Muscle layer of duodenum (tissue), 2 donors: ENCODE results near the gene CCL3.

ENCODE experiments used
- H3K27ac ChIP-seq: one replicate; pipeline ENCODE4 v1.7.0; 2013; ENCODE audit warnings: mild to moderate bottlenecking, low read length
- H3K27me3 ChIP-seq: one replicate; pipeline ENCODE4 v1.7.0; 2013; ENCODE audit warnings: low read depth, mild to moderate bottlenecking, control low read depth, low read length
- H3K36me3 ChIP-seq, 2 donors: one replicate each; pipeline ENCODE4 v1.7.0; 2013; ENCODE audit warnings: low read length in 2 of 2, control low read depth in 1 of 2, mild to moderate bottlenecking in 1 of 2; ENCODE audit not compliant: insufficient read depth in 2 of 2, control insufficient read depth in 1 of 2
- H3K4me1 ChIP-seq, 2 donors: one replicate each; pipeline ENCODE4 v1.7.0; 2013; ENCODE audit warnings: low read length in 2 of 2, mild to moderate bottlenecking in 2 of 2, control low read depth in 1 of 2, moderate library complexity in 1 of 2; ENCODE audit not compliant: insufficient read depth in 2 of 2, control insufficient read depth in 1 of 2
- H3K4me3 ChIP-seq, 2 donors: one replicate each; pipeline ENCODE4 v1.7.0; 2013; ENCODE audit warnings: low read length in 2 of 2, low read depth in 1 of 2, mild to moderate bottlenecking in 1 of 2
- H3K9me3 ChIP-seq, 2 donors: one replicate each; pipeline ENCODE4 v1.7.0; 2013; ENCODE audit warnings: low read length in 2 of 2, control low read depth in 1 of 2, mild to moderate bottlenecking in 1 of 2; ENCODE audit not compliant: control insufficient read depth in 1 of 2
- donor health status: healthy.

CCL3 gene

GRCh38 chr17:36089888-36090836 lies at the start of gene CCL3:
TSS of gene CCL3 (minus strand) at chr17:36090143. CDS start at chr17:36090058, 85 bp downstream.
- peaks cover 0 to 3% of the 10 kb centered on the region in 2 donors for H3K4me1 ChIP-seq
- no peaks in the 10 kb centered on the region for H3K27me3 ChIP-seq
- no peaks in the 10 kb centered on the region for H3K9me3 ChIP-seq
- H3K36me3 ChIP-seq, result no peaks in the 10 kb centered on the region
- no peak within 1 kb of the TSS for H3K4me3 ChIP-seq
- no peak within 1 kb of the TSS for H3K27ac ChIP-seq

GRCh38 chr17:36136439-36136838 lies 46.5 kb upstream of the CCL3 start:
- H3K36me3 ChIP-seq, result no peaks in the 10 kb centered on the region
- no peaks in the 10 kb centered on the region for H3K9me3 ChIP-seq
- H3K4me1 ChIP-seq, result no peaks in the 10 kb centered on the region
- no peak overlapping the region for H3K27ac ChIP-seq
- H3K4me3 ChIP-seq, result no peak overlapping the region
- no peaks in the 10 kb centered on the region for H3K27me3 ChIP-seq

GRCh38 chr17:36136036-36136435 lies 46.1 kb upstream of the CCL3 start:
- no peaks in the 10 kb centered on the region for H3K4me1 ChIP-seq
- H3K36me3 ChIP-seq, result no peaks in the 10 kb centered on the region
- H3K9me3 ChIP-seq, result no peaks in the 10 kb centered on the region
- no peak overlapping the region for H3K4me3 ChIP-seq
- no peak overlapping the region for H3K27ac ChIP-seq
- H3K27me3 ChIP-seq, result no peaks in the 10 kb centered on the region

DNA sequence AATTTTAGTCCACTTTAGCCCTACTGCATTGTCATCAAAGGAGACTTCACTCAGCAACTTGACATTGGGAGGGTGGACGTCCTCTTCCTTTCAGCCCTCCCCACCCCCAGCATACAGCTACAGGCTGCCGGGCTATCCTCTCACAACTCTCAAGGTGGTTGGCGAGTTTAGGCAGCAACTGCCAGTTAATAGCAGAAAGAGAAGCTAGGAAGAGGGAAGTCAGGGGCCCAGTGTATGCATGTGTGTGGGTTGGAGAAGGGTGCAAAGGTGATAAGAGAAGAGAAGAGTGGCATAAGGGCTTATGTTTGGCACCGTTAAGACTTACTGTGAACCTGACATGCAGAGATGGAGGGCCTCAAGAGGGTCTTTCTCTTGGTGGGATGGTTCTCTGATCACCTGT lies 45.5 kb upstream of the CCL3 start:
- Histone ChIP-seq H3K9me3 (no peaks in the 10 kb centered on the region), H3K27ac (no peak overlapping the region), H3K36me3 (no peaks in the 10 kb centered on the region), H3K4me1 (no peaks in the 10 kb centered on the region), H3K27me3 (no peaks in the 10 kb centered on the region), H3K4me3 (no peak overlapping the region)

- no peaks in the 10 kb centered on the region for H3K4me1 ChIP-seq
- no peaks in the 10 kb centered on the region for H3K9me3 ChIP-seq
- no peak overlapping the region for H3K27ac ChIP-seq
- no peak overlapping the region for H3K4me3 ChIP-seq
- H3K36me3 ChIP-seq, result no peaks in the 10 kb centered on the region
- no peaks in the 10 kb centered on the region for H3K27me3 ChIP-seq
Observed at GRCh38 chr17:36133602-36134236, 43.8 kb upstream of the CCL3 start.

- Histone ChIP-seq H3K27ac (no peak overlapping the region), H3K4me1 (no peaks in the 10 kb centered on the region), H3K4me3 (no peak overlapping the region), H3K27me3 (no peaks in the 10 kb centered on the region), H3K36me3 (no peaks in the 10 kb centered on the region), H3K9me3 (no peaks in the 10 kb centered on the region)
Observed at GRCh38 chr17:36132421-36132831, 42.5 kb upstream of the CCL3 start.

GRCh38 chr17:36131931-36132330 lies 42.0 kb upstream of the CCL3 start:
- no peaks in the 10 kb centered on the region for H3K27me3 ChIP-seq
- no peak overlapping the region for H3K4me3 ChIP-seq

DNA sequence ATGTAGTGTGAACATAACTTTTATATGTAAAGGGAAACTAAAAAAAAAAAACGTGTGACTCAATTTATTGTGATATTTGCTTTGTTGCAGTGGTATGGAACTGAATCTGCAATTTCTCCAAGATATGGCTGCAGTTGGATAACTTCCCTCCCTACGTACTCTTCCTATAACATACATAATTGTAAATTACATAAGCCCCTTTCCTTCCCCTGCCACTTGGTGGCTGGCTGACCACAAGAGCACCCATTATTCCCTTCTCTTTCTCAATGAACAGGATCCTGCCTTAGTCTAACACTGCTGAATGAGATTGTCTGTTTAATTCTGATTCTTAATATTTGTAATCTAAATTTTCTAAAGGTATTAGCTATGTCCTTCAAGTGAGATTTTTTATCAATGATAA lies 41.5 kb upstream of the CCL3 start:
- Histone ChIP-seq H3K36me3 (no peaks in the 10 kb centered on the region), H3K4me3 (no peak overlapping the region), H3K4me1 (no peaks in the 10 kb centered on the region), H3K27me3 (no peaks in the 10 kb centered on the region), H3K27ac (no peak overlapping the region), H3K9me3 (no peaks in the 10 kb centered on the region)

More at GRCh38 chr17:36131931-36132330, 42.0 kb upstream of the CCL3 start:
- H3K36me3 ChIP-seq, result no peaks in the 10 kb centered on the region
- no peaks in the 10 kb centered on the region for H3K4me1 ChIP-seq
- no peaks in the 10 kb centered on the region for H3K9me3 ChIP-seq
- no peak overlapping the region for H3K27ac ChIP-seq

DNA sequence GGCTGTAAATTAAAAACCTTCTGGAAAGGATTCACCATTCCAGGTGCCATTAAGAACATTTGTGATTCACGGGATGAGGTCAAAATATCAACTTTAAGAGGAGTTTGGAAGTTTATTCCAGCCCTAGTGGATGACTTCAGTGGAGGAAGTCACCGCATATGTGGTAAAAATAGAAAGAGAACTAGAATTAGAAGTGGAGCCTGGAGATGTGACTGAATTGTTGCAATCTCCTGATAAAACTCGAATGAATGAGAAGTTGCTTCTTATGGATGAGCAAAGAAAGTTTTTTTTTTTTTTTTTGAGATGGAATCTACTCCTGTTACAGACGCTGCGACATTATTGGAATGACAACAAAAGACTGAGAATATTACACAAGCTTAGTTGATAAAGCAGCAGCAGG lies 40.4 kb upstream of the CCL3 start:
- Histone ChIP-seq H3K4me1 (no peaks in the 10 kb centered on the region), H3K9me3 (peaks cover 0 to 8% of the 10 kb centered on the region in 2 donors), H3K36me3 (no peaks in the 10 kb centered on the region), H3K4me3 (no peak overlapping the region), H3K27ac (no peak overlapping the region), H3K27me3 (no peaks in the 10 kb centered on the region)

GRCh38 chr17:36129616-36130015 lies 39.7 kb upstream of the CCL3 start:
- H3K4me1 ChIP-seq, result no peaks in the 10 kb centered on the region
- no peaks in the 10 kb centered on the region for H3K27me3 ChIP-seq
- peaks cover 0 to 14% of the 10 kb centered on the region in 2 donors for H3K9me3 ChIP-seq
- no peak overlapping the region for H3K4me3 ChIP-seq
- no peak overlapping the region for H3K27ac ChIP-seq
- no peaks in the 10 kb centered on the region for H3K36me3 ChIP-seq

GRCh38 chr17:36128411-36128978 lies 38.6 kb upstream of the CCL3 start:
- Histone ChIP-seq H3K27me3 (no peaks in the 10 kb centered on the region), H3K4me1 (no peaks in the 10 kb centered on the region), H3K36me3 (no peaks in the 10 kb centered on the region), H3K4me3 (no peak overlapping the region), H3K9me3 (peaks cover 0 to 14% of the 10 kb centered on the region in 2 donors), H3K27ac (no peak overlapping the region)
